ENCODE results near the gene NDOR1. TPM values are rescaled to one million over a fixed set of nuclear protein-coding genes. Genes with fewer than 3 reads are reported as not detected.

NDOR1 gene
- total RNA-seq, 1 experiment from 2014 or later = 6.5 TPM

GRCh38 chr9:137192859-137193258, 12.6 kb upstream of the NDOR1 start:
- H3K4me3 ChIP-seq = no peak overlapping the region
- no peaks in the 10 kb centered on the region for H3K9me3 ChIP-seq (replicated peaks)
- no peaks in the 10 kb centered on the region for H3K27me3 ChIP-seq (replicated peaks)
- H3K27ac ChIP-seq = no peak overlapping the region
- H3K4me1 ChIP-seq (replicated peaks) = peaks cover 14% of the 10 kb centered on the region
- no peak for DNase-seq (ENCODE audit: low read depth in 1 of 2, low spot score in 2 of 2)
- peaks cover 45% of the 10 kb centered on the region for H3K36me3 ChIP-seq

- Histone ChIP-seq H3K27me3 (replicated peaks) (no peaks in the 10 kb centered on the region), H3K9me3 (replicated peaks) (no peaks in the 10 kb centered on the region), H3K4me1 (replicated peaks) (peaks cover 14% of the 10 kb centered on the region), H3K36me3 (peaks cover 37% of the 10 kb centered on the region), H3K27ac (no peak overlapping the region), H3K4me3 (no peak overlapping the region)
- DNase-seq (ENCODE audit: low read depth in 1 of 2, low spot score in 2 of 2) = no peak
Measured at GRCh38 chr9:137193771-137194170, 11.7 kb upstream of the NDOR1 start.

- Histone ChIP-seq H3K9me3 (replicated peaks) (no peaks in the 10 kb centered on the region), H3K4me1 (replicated peaks) (peaks cover 11% of the 10 kb centered on the region), H3K4me3 (no peak overlapping the region), H3K27me3 (replicated peaks) (no peaks in the 10 kb centered on the region), H3K27ac (no peak overlapping the region), H3K36me3 (peaks cover 30% of the 10 kb centered on the region)
- no peak for DNase-seq (ENCODE audit: low read depth in 1 of 2, low spot score in 2 of 2)
Measured at GRCh38 chr9:137194388-137194787, 11.1 kb upstream of the NDOR1 start.

DNA sequence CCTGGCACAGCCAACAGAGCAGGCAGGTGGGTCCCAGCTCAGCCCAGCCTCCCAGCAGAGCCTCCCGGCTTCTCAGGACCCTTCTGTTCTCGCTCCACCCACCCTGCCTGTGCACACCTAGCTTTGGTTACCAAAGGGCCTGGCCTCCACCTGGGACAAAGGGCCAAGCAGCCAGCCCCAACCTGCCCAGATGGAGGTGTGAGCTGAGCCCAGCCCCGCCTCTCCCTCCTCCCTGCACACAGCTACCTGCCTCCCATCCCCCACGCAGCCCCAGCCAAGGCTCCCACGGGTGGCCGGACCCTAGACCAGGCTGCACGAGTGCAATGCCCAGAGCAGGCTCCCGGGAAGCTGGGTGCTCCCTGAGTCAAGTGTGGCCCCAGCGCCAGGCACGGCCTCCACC, 10.6 kb upstream of the NDOR1 start:
- H3K4me1 ChIP-seq (replicated peaks) = peaks cover 11% of the 10 kb centered on the region
- no peak overlapping the region for H3K27ac ChIP-seq
- H3K4me3 ChIP-seq = no peak overlapping the region
- no peaks in the 10 kb centered on the region for H3K27me3 ChIP-seq (replicated peaks)
- no peak for DNase-seq (ENCODE audit: low read depth in 1 of 2, low spot score in 2 of 2)
- peaks cover 25% of the 10 kb centered on the region for H3K36me3 ChIP-seq
- H3K9me3 ChIP-seq (replicated peaks) = no peaks in the 10 kb centered on the region

DNA sequence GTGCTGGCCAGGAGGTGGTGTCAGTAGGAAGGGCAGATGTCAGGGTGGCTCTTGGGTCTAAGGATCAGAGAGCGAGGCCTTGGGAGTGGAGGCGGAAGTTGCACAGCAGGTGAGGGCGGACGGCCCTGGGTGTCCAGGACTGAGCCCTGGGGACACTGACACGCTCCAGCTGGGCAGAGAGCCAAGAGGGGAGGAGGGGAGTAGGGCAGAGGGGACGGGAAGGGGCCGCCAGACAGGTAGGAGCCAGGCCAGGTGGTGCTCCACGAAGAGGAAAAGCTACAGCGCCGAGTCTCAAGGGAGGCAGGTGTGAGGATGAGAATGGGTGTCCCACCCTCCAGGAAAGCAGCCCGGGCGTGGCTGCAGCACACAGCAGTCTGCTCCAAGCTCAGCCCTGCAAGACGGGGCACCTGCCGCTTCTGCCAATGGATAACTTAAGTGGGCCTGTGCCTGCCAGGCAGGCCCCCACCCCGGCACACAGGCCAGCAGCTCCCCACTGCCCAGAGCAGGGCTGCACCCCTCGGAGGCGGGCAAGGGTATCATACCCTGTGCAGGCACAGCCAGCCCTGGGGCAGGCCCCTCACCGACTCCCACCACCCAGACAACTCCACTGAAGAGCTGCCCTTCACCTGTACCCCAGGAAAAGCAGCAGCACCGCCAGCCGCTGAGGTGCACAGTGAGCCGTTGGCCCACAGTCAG, 9.8 kb upstream of the NDOR1 start:
- H3K4me1 ChIP-seq (replicated peaks) = peaks cover 8% of the 10 kb centered on the region; the same call in 1 of the 2 replicates
- no peak overlapping the region for H3K27ac ChIP-seq
- no peak for DNase-seq (ENCODE audit: low read depth in 1 of 2, low spot score in 2 of 2)
- H3K27me3 ChIP-seq (replicated peaks) = no peaks in the 10 kb centered on the region
- no peaks in the 10 kb centered on the region for H3K9me3 ChIP-seq (replicated peaks)
- no peak overlapping the region for H3K4me3 ChIP-seq
- H3K36me3 ChIP-seq = peaks cover 18% of the 10 kb centered on the region

DNA sequence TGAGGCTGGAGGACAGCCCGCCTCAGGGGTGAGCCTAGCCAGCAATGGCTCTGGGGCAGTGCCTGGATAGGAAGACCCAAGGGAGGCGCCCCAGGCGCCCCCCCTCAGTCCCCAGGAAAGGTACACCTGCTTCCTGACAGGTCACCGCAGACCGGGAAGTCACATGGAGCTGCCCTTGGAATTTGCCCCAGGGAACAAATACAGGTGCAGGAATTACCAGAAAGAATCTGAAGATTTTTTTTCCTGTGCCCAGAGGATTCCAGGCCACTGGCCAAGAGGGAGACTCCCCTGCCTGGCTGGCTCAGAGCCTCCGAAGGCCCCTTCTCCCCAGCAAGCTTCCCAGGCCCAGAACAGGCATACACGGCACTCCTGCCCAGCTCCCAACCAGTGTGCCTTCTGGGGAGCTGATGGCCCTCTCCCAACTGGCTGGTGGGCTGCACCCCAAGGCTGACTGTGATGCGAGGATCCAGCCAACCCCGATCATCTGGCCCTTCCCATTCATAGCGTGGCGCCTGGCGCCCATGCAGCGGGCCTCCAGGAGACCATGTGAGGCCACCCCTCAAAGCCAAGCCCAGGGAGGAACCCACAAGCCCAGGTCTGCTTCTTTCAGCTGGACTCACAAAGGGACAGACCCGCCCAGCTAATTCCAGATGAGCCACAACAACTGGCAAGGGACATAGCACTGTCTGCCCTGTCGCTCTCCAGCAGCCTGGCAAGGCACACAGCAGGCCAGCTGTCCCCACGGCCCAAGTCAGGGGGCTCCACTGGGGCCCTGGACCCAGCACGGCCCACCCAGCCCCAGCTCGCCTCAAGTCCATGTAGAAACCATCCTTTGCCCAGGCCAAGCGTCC, 7.2 kb upstream of the NDOR1 start:
- Histone ChIP-seq H3K36me3 (no peaks in the 10 kb centered on the region; the same call in 1 of the 2 replicates), H3K9me3 (replicated peaks) (no peaks in the 10 kb centered on the region), H3K4me3 (no peak overlapping the region), H3K27ac (no peak overlapping the region), H3K4me1 (replicated peaks) (peaks cover 8% of the 10 kb centered on the region), H3K27me3 (replicated peaks) (no peaks in the 10 kb centered on the region)
- DNase-seq (ENCODE audit: low read depth in 1 of 2, low spot score in 2 of 2) = no peak

GRCh38 chr9:137198902-137199283, 6.6 kb upstream of the NDOR1 start:
- no peak for DNase-seq (ENCODE audit: low read depth in 1 of 2, low spot score in 2 of 2)

DNA sequence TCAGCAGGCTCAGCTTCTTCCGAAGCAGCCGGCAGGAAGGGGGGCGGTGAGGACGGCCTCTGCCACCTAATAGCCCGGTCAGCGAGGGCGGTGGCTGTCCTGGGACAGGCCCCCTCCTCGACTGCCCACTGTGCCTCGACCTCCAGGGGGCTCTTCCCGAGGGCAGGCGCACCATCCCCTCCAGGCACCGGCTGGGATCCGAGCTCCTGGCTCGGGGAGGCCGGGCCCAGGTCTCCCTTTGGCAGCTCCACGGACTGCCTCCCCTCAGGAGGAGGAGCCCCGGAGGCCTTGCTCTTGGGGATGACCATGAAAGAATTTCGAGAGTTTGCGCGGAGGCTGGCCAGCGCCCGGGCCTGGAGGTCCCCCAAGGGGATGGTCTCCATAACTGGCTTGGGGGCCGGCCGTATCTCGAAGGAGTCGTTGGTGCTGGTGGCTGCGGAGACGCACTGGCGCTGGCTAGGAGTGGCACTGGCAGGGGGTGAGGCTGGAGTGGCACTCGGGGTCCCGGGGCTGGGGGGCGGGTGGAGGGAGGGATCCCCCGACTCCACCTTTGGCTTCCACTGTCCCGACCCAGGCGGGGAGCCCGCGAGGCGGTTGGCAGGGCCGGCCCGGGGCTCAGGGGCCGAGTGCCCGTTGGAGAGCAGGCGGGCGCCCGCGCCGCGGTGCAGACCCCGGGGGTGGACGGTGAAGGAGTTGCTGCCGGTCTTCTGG, 5.9 kb upstream of the NDOR1 start:
- Histone ChIP-seq H3K4me1 (replicated peaks) (peaks cover 15% of the 10 kb centered on the region), H3K27me3 (replicated peaks) (no peaks in the 10 kb centered on the region), H3K4me3 (peak overlapping the region; percentile 77), H3K27ac (no peak overlapping the region), H3K36me3 (peaks cover 6% of the 10 kb centered on the region; the same call in 1 of the 2 replicates), H3K9me3 (replicated peaks) (no peaks in the 10 kb centered on the region)
- DNase-seq (ENCODE audit: low read depth in 1 of 2, low spot score in 2 of 2) = no peak

More at GRCh38 chr9:137198902-137199283, 6.6 kb upstream of the NDOR1 start:
- H3K36me3 ChIP-seq = peaks cover under 1% of the 10 kb centered on the region; the same call in 1 of the 2 replicates
- no peak overlapping the region for H3K4me3 ChIP-seq
- H3K4me1 ChIP-seq (replicated peaks) = peaks cover 8% of the 10 kb centered on the region
- H3K9me3 ChIP-seq (replicated peaks) = no peaks in the 10 kb centered on the region
- H3K27me3 ChIP-seq (replicated peaks) = no peaks in the 10 kb centered on the region
- no peak overlapping the region for H3K27ac ChIP-seq

GRCh38 chr9:137200311-137201204, 4.9 kb upstream of the NDOR1 start, which contains the start of gene TPRN:
TSS of gene TPRN (minus strand) at chr9:137200741. CDS start at chr9:137200711, 30 bp downstream.
- Histone ChIP-seq H3K9me3 (replicated peaks) (no peaks in the 10 kb centered on the region), H3K4me1 (replicated peaks) (peaks cover 19% of the 10 kb centered on the region), H3K36me3 (peaks cover 14% of the 10 kb centered on the region; the same call in 1 of the 2 replicates), H3K27ac (no peak within 1 kb of the TSS), H3K27me3 (replicated peaks) (no peaks in the 10 kb centered on the region), H3K4me3 (peak within 1 kb of the TSS; percentile 77)
- peak; percentile 98 to 99 for DNase-seq (ENCODE audit: low read depth in 1 of 2, low spot score in 2 of 2)

GRCh38 chr9:137201205-137201868, 4.2 kb upstream of the NDOR1 start:
- H3K4me1 ChIP-seq (replicated peaks) = peaks cover 21% of the 10 kb centered on the region
- no peaks in the 10 kb centered on the region for H3K27me3 ChIP-seq (replicated peaks)
- peak overlapping the region; percentile 77 for H3K4me3 ChIP-seq
- peaks cover 16% of the 10 kb centered on the region; the same call in 1 of the 2 replicates for H3K36me3 ChIP-seq
- no peak for DNase-seq (ENCODE audit: low read depth in 1 of 2, low spot score in 2 of 2)
- H3K9me3 ChIP-seq (replicated peaks) = no peaks in the 10 kb centered on the region
- no peak overlapping the region for H3K27ac ChIP-seq

DNA sequence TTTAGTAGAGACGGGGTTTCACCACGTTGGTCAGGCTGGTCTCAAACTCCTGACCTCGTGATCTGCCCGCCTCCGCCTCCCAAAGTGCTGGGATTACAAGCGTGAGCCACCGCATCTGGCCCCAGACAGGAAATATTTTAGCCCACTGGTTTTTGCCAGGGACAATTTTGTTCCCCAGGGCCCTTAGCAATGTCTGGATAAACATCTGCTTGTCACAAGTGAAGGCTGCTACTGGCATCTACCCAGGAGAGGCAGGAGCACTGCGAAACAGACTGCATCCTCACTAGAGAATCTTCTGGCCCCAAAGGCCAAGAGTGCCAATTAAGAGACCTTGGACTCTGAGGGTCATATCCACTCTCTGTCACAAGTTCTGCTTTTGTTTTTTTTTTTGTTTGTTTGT, 2.5 kb upstream of the NDOR1 start:
- no peak for DNase-seq (ENCODE audit: low read depth in 1 of 2, low spot score in 2 of 2)
- Histone ChIP-seq H3K36me3 (peaks cover 30% of the 10 kb centered on the region), H3K27me3 (replicated peaks) (no peaks in the 10 kb centered on the region), H3K9me3 (replicated peaks) (no peaks in the 10 kb centered on the region), H3K4me1 (replicated peaks) (peaks cover 27% of the 10 kb centered on the region), H3K4me3 (no peak overlapping the region), H3K27ac (no peak overlapping the region)

GRCh38 chr9:137204731-137205125, 772 bp upstream of the NDOR1 start:
- peak overlapping the region; percentile 88 for H3K4me3 ChIP-seq
- H3K27me3 ChIP-seq (replicated peaks) = no peaks in the 10 kb centered on the region
- peaks cover 20% of the 10 kb centered on the region for H3K4me1 ChIP-seq (replicated peaks)
- DNase-seq (ENCODE audit: low read depth in 1 of 2, low spot score in 2 of 2) = no peak
- peaks cover 40% of the 10 kb centered on the region for H3K36me3 ChIP-seq
- no peak overlapping the region for H3K27ac ChIP-seq
- H3K9me3 ChIP-seq (replicated peaks) = no peaks in the 10 kb centered on the region

Data from SJSA1 (cell line).